NCI-H524 (cell line): ENCODE measurements around the gene PRKCA.

Source experiments
- DNase-seq, 2 experiments: peaks; one replicate each; lab custom pipeline; 2025; lab: John Stamatoyannopoulos, UW

PRKCA gene

DNA sequence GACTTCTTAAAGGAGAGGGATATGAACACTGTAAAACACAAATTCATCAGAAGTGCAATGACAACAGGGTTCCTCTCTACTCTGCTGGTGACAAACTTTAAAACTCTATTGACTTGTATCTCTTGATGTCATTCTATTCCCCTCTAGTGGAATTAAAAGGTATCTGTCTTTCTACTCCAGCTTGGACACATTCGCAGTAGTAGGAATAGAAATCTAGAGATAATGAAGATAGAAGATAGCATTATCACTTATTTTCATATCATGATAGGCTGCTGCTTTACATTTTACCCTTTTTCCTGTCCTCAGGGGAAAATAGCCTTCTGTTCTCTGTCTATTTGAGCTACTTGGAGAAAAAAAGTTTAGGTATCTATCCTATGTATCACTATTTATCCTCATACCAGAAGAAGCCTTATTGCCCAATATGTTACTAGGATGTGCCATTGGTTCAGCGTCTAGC, 322.9 kb downstream of the PRKCA start:
- DNase-seq: peak; percentile 13 to 48

GRCh38 chr17:66627985-66628384, 325.6 kb downstream of the PRKCA start:
- no peak for DNase-seq

DNA sequence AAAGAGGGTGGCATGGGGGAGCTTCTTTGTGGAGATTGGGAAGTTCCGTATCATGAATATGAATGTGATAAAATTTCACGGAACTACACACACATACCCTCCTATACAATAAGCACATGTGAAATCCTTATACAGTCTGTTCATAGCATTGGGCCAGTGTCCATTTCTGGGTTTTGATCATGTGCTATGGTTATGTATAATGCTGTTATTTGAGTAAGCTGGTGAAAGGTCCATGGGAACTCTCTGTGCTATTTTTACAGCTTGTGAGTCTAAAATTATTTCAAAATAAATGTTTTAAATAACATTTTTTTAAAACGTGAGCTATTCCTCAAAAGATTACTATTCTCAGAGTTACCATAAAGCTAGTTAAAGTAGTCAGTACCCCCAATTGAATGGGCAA, 327.3 kb downstream of the PRKCA start:
- DNase-seq: no peak

GRCh38 chr17:66630379-66630778, 328.0 kb downstream of the PRKCA start:
- DNase-seq: no peak

- DNase-seq: no peak
These were observed 328.5 kb downstream of the PRKCA start for GRCh38 chr17:66630828-66631472.

GRCh38 chr17:66632731-66633130, 330.3 kb downstream of the PRKCA start:
- DNase-seq: no peak

DNA sequence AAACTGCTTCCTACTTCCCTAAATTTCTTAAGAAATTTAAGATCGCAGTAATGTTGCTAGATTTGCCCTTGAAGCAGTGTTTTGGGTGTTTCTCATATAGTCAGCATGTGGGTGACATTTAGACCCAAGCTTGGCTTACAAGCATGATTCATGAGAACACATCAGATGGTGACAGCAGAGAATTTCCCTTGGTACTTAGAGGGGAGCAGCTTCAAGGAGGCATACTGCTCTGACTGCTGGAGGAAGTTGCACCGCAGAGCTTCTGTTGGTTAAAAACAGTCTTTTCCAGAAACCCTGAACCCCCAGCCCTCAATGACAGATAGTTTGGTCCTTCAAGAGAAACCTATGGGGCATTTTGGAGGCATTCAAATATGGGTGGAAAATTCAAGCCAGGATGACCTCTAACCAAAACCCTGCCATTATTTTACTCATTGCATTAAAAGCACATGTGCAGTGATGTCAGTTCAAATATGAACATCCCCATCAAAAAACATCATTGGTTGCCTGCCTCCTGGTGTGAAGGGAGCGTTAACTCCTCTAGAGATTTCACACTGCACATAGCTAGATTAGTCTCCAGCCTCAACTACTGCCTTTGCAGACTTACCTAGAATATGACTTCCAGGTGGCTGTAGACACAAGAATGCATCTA, 331.0 kb downstream of the PRKCA start:
- no peak for DNase-seq

DNA sequence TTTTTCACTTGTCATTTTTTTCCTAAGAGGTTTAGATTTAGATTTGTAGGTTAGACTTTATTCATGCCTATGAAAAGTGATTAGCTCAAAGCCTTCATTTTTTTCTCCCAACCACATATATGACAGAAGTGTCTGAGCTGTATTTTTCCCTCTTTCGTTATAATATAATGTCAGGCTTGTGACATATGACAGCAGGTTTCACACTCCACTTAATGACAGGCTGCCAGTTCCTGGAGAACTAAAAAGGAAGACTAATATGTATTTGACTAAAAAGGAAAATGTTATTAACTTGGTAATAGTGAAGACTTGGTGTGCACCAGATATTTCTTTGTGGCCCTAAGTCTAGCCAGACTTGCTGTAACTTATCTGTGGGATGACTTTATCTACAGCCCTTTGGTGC, 331.8 kb downstream of the PRKCA start:
- no peak for DNase-seq

DNA sequence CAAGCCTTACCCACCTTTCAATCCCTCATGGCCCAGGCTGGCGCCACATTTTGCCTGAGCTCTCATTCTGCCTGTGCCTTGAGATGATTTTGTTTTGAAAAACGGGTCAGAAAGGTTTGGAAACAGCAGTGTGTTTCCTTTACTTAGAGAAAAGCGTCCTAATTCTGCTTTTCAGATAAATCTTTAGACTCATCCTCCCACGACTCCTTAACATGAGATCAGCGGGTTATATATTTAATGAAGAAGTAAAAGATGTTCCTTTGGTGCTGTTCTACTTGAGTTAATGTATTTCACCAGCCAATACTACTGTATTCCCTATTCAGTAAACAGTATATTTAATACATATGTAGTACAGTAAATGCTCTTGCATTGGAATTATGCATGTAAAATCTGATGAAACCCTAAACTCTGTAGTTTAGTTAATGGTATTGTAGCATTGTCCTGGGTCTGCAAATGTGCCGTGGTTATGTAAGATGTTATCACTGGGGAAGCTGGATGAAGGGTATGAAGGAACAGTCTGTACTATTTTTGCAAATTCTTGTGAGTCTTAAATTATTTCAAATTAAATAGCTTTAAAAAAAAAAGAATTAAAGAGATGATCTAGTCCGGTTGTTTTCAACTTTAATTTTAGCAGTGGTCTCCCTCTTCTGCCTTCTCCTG, 333.1 kb downstream of the PRKCA start:
- DNase-seq: peak in 1 of 2 experiments; percentile 16

DNA sequence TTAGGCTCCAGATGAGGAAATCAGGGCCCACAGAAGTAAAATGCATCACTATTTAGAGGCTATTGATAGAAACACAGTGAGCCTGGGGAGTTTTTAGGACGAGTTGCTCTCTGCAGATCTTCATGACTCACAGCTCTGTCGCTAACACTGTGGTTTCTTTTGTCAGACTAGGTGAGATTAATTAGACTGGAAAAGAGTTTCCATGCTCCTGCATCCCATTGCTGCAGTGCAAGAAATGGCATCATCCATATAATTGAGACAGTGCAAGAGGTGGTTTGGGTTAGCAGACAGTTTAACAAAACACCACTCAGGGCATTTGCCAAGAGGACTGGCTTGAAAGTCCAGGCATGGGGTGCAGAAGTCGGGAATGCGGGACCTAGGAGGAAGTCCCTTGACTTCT, 333.7 kb downstream of the PRKCA start:
- DNase-seq: no peak

- DNase-seq: no peak
These were observed 335.1 kb downstream of the PRKCA start for GRCh38 chr17:66637491-66637890.

DNA sequence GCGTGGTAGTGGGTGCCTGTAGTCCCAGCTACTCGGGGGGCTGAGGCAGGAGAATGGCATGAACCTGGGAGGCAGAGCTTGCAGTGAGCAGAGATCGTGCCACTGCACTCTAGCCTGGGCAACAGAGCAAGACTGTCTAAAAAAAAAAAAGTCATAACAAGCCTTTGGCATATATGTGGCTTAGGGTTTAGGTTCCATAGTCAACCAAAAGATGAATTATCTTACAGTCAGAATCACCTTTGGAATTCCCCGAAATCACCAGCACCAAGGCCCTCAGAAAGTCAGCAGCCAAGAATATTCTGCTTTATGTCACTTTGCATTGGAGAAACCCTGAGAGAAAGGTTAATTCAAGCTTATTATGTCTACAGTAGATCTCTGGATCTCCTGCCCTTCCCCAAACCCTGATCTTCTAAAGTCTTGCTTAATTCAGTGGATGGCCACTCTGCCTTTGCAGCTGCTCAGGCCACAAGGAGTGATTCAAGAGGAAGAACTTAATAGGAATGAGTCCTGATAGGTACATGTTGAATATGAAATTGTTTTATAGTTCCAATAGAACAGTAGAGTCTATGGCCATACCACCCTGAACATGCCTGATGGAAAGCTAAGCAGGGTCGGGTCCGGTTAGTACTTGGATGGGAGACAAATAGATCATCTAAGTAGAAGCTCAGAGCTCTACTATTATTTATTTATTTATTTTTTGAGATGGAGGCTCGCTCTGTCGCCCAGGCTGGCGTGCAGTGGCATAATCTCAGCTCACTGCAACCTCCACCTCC, 336.5 kb downstream of the PRKCA start:
- no peak for DNase-seq

GRCh38 chr17:66643815-66644710, 341.6 kb downstream of the PRKCA start:
- no peak for DNase-seq

DNA sequence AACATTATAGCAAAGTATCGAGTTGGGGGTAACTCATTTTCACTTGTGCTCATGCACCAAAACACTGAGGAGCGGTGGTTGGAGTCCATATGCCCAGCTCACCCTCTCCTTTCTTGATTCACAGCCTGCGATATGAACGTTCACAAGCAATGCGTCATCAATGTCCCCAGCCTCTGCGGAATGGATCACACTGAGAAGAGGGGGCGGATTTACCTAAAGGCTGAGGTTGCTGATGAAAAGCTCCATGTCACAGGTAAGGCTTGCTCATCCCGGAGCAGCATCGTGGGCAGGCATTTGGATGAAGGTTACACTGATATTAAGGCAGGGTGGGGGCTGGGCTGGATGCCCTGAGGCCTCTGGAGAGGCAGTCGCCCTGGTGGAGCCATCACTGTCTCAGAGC, 342.8 kb downstream of the PRKCA start:
- DNase-seq: no peak

DNA sequence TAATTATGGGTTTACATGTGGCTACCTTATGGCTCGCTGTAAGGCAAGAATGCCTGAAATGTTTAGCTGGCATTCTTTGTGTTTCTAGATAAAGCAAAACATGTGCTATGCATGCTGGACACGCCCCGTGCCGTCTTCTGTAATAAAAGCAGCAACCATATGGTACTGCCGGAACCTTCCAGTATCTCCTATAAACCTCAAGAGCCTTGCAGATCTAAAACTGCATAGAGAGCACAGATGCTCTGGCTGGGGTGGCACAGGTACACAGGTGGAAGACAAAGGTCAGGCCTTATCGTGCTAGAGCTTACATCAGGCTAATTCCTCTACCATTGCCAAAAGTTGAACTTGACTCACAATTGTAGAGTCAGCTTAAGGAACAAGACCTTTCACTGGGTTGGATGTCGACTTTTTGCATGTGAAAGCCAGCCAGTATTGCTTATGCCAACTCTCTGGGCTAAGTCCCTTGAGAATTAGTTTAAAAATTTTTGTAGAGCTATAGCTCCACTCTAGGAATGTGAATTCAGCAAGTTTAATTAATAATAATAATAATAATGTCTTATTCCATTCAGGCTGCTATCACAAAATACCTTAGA, 345.1 kb downstream of the PRKCA start:
- DNase-seq: no peak

GRCh38 chr17:66649818-66650543, 347.6 kb downstream of the PRKCA start:
- no peak for DNase-seq

GRCh38 chr17:66650544-66650877, 348.1 kb downstream of the PRKCA start:
- no peak for DNase-seq

- no peak for DNase-seq
These were observed 350.6 kb downstream of the PRKCA start for GRCh38 chr17:66652840-66653507.

DNA sequence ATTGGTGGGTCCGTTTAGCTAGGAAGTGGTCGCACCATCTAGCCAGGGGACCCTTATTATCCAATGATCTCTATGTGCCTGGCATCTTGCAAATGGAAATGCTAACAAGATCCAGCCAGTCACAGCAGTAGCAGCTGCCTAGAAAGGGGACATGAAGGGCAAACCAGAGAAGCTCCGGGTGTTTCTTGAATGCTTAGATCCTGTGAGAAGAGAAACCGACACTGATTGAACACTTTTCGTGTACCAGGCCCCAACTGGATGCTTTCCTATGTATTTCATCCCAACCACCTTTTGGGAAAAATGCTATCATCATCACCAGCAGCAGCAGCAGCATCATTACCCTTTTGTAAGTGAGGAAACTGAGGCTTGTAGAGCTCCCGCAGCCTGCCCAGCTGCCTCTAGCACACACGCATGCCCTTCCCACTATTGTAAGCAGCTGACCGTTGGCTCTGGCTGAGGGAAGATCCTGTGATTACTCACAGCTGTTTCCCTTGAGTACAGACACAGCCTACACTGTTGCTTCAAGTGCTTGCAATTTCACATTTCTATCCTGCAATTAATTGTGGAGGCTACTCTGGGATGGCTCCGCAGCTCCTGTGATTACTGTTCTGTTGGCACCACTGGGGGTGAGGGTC, 351.8 kb downstream of the PRKCA start:
- no peak for DNase-seq

GRCh38 chr17:66654764-66655163, 352.4 kb downstream of the PRKCA start:
- no peak for DNase-seq
